ENCODE measurements around the gene AGGF1. TPM values are rescaled to one million over a fixed set of nuclear protein-coding genes. Genes with fewer than 3 reads are reported as not detected.
"Not testable (repeated sequence)": the region's sequence is repeated elsewhere in the genome, so short reads cannot be mapped to it uniquely, and the experiment has no call there.

Gene AGGF1
- polyA plus RNA-seq, 2 of the 4 experiments (the other 2 are of a cell fraction), result 15.8 to 32.5 TPM

DNA sequence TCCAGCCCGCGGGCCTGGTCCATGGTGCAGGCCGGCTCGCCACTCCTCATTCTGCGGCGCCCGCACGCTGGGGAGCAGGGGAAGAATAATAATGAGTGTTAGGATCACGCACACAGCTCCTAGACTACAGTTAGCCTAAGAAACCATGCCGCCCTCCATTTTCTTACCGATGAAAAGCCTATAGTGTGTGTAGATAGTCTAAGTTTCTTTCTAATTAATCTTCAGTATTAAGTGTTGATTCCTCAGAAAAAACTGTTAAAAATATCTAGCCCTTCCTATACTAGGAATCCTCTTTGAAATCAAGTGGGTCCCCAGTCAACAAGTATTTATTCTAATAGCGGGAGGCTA lies 47.6 kb downstream of the AGGF1 start:
- POLR2A ChIA-PET, result interaction anchor here (2.2 to 2.4 kb wide), 2 partner anchors 8 to 414 kb away, joined by 12 to 14 read pairs; partner anchors contain the start of genes WDR41 and ZBED3
- DNase-seq (ENCODE audit: low read depth in 1 of 2, low spot score in 1 of 2) (no peak), FAIRE-seq (no peak), ATAC-seq (no peak)
- WGBS (ENCODE audit: missing lambda C conversion rate), result 21% methylated on average over 11 of the region's 12 CpGs
- Histone ChIP-seq H3K27ac (peak overlapping the region; percentile 78 to 92; a peak in 5 of 6 replicates), H3K4me1 (0 out of 3 replicates have a peak, but pooled peaks cover 6% of the 10 kb centered on the region), H3K4me2 (peak overlapping the region; percentile 66), H3K9me3 (no peaks in the 10 kb centered on the region), H3K4me3 (peak overlapping the region; percentile 61)
- TF ChIP-seq CBX2 (IDR thresholded peaks at IDR 0.05; ENCODE audit: borderline replicate concordance, low read depth) (no peak), NR3C1 (IDR thresholded peaks at IDR 0.05) (no peak), ZC3H11A (IDR thresholded peaks at IDR 0.05) (no peak), MAZ (IDR thresholded peaks at IDR 0.05; ENCODE audit: borderline replicate concordance, low read depth, low read length) (no peak)
- CTCF ChIA-PET, result interaction anchor here (0.6 to 5.5 kb wide), 52 partner anchors 10 to 553 kb away, joined by 3 to 66 read pairs (median 5); partner anchors contain the start of genes WDR41 and ZBED3

DNA sequence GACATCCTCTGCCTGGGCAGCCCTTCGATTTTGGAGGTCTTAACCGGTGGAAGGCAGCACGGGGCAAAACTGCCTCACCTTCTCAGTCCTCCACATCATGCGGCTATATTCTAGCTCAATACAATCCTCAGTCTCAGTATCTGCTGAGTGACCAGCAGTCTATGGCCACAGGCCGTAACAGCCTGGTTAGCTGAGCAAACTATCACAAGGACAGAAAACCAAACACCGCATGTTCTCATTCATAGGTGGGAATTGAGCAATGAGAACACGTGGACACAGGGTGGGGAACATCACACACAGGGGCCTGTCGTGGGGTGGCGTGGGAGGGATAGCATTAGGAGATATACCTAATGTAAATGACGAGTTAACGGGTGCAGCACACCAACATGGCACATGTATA lies 50.3 kb downstream of the AGGF1 start:
- H3K4me1 ChIP-seq; DNase-seq (ENCODE audit: low read depth in 1 of 2, low spot score in 1 of 2); ATAC-seq; H3K9me3 ChIP-seq; H3K27ac ChIP-seq; H3K4me2 ChIP-seq; FAIRE-seq; POLR2A ChIA-PET; H3K4me3 ChIP-seq: not testable (repeated sequence)
- CTCF ChIA-PET, result interaction anchor here (0.6 to 1.3 kb wide), 2 partner anchors 26 to 412 kb away, joined by 3 to 6 read pairs; partner anchors contain the start of gene WDR41
- WGBS (ENCODE audit: missing lambda C conversion rate), result 88% methylated on average over 11 of the region's 11 CpGs

DNA sequence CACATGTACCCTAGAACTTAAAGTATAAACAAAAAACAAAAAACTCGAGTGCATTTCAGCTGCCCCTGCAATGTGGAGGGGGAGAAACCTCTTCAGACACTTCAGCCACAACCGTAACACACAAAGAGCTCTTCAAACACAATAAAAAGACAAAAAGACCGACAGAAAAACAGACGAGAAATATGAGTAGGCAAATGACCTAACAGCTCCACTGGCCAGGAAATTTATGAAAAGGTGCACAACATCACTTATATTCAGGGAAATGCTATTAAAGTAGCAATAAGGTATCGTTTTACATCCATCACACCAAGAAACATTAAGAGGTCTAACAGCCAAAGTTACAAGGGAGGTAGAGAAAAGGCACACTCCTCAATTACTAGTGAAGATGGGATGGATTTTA lies 50.7 kb downstream of the AGGF1 start:
- H3K4me1 ChIP-seq, result peaks cover 13% of the 10 kb centered on the region; the same call in 2 of the 3 replicates
- H3K27ac ChIP-seq, result no peak overlapping the region
- FAIRE-seq (no peak), DNase-seq (ENCODE audit: low read depth in 1 of 2, low spot score in 1 of 2) (no peak), ATAC-seq (no peak)
- WGBS (ENCODE audit: missing lambda C conversion rate), result 71% methylated on average over 5 of the region's 5 CpGs
- H3K4me3 ChIP-seq, result no peak overlapping the region
- no peaks in the 10 kb centered on the region for H3K9me3 ChIP-seq
- H3K4me2 ChIP-seq, result no peak overlapping the region
- TF ChIP-seq FOXS1 (CRISPR knock-in tag; IDR thresholded peaks at IDR 0.05) (no peak), RNF2 (IDR thresholded peaks at IDR 0.05; ENCODE audit: borderline replicate concordance, low read depth) (no peak), RAD21 (conservative IDR thresholded peaks at IDR 0.05 in 1 of 2, IDR thresholded peaks at IDR 0.05 in 1 of 2) (no peak), MAZ (IDR thresholded peaks at IDR 0.05; ENCODE audit: borderline replicate concordance, low read depth, low read length) (no peak), ZFP36 (IDR thresholded peaks at IDR 0.05; ENCODE audit: borderline replicate concordance, partially characterized antibody) (no peak), SREBF2 (IDR thresholded peaks at IDR 0.05) (no peak), POLR2A (IDR thresholded peaks at IDR 0.05; ENCODE audit: low read length) (no peak), JUNB (IDR thresholded peaks at IDR 0.05) (no peak), NFE2L2 (conservative IDR thresholded peaks at IDR 0.05; ENCODE audit: low read length) (no peak)
- CTCF ChIA-PET, result interaction anchor here (0.6 to 1.3 kb wide), 2 partner anchors 25 to 412 kb away, joined by 3 to 6 read pairs; partner anchors contain the start of gene WDR41
- POLR2A ChIA-PET, result no interaction called here

DNA sequence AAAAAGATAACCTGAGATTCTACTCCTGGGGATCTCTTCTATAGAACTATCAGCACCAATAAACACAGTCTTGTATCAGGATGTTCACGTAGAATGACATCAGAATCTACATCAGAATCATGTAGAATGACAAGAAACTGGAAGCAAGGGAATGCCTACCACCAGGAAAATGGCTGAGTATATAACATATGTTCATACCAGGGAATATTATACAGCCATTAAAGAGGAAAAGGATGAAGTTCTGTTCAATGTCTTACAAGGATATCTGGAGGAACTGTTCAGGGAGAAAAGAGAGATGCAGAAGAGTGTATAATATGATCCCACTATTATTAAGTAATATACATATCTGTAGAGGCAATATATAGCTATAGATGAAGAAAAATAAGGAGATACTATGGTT lies 52.1 kb downstream of the AGGF1 start:
- 96% methylated on average over 1 of the region's 1 CpG for whole genome bisulfite sequencing (ENCODE audit: missing lambda C conversion rate)
- POLR2A ChIA-PET, result interaction anchor here (0.6 kb wide), 1 partner anchor 399 kb away, joined by 8 read pairs; no protein-coding TSS in a partner anchor
- no peak for ATAC-seq

More for the DNA sequence above, 52.1 kb downstream of the AGGF1 start:
- no peak overlapping the region for H3K4me3 ChIP-seq
- FAIRE-seq, result no peak
- H3K4me2 ChIP-seq, result no peak overlapping the region
- TF ChIP-seq CHD2 (IDR thresholded peaks at IDR 0.05; ENCODE audit: low read length, partially characterized antibody) (no peak), HOXB5 (CRISPR knock-in tag; IDR thresholded peaks at IDR 0.05) (no peak), NFE2L2 (conservative IDR thresholded peaks at IDR 0.05; ENCODE audit: low read length) (no peak), KDM1A (IDR thresholded peaks at IDR 0.05; ENCODE audit: low read depth) (no peak), TFCP2L1 (CRISPR knock-in tag; IDR thresholded peaks at IDR 0.05) (no peak), PHF8 (IDR thresholded peaks at IDR 0.05; ENCODE audit: borderline replicate concordance, low read depth) (no peak), MYC (IDR thresholded peaks at IDR 0.05; ENCODE audit: borderline replicate concordance, low read length) (no peak), JUNB (IDR thresholded peaks at IDR 0.05) (no peak), NR3C1 (IDR thresholded peaks at IDR 0.05) (no peak), RCOR1 (IDR thresholded peaks at IDR 0.05; ENCODE audit: low read depth, low read length) (no peak)
- TF ChIP-seq, protein P1, sequence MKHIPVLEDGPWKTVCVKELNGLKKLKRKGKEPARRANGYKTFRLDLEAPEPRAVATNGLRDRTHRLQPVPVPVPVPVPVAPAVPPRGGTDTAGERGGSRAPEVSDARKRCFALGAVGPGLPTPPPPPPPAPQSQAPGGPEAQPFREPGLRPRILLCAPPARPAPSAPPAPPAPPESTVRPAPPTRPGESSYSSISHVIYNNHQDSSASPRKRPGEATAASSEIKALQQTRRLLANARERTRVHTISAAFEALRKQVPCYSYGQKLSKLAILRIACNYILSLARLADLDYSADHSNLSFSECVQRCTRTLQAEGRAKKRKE (CRISPR knock-in tag; IDR thresholded peaks at IDR 0.05; ENCODE audit: low read depth), result no peak
- TF ChIP-seq, protein P2, sequence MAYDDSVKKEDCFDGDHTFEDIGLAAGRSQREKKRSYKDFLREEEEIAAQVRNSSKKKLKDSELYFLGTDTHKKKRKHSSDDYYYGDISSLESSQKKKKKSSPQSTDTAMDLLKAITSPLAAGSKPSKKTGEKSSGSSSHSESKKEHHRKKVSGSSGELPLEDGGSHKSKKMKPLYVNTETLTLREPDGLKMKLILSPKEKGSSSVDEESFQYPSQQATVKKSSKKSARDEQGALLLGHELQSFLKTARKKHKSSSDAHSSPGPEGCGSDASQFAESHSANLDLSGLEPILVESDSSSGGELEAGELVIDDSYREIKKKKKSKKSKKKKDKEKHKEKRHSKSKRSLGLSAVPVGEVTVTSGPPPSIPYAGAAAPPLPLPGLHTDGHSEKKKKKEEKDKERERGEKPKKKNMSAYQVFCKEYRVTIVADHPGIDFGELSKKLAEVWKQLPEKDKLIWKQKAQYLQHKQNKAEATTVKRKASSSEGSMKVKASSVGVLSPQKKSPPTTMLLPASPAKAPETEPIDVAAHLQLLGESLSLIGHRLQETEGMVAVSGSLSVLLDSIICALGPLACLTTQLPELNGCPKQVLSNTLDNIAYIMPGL (CRISPR knock-in tag; IDR thresholded peaks at IDR 0.05; ENCODE audit: borderline replicate concordance), result no peak
- TF ChIP-seq, protein P3, sequence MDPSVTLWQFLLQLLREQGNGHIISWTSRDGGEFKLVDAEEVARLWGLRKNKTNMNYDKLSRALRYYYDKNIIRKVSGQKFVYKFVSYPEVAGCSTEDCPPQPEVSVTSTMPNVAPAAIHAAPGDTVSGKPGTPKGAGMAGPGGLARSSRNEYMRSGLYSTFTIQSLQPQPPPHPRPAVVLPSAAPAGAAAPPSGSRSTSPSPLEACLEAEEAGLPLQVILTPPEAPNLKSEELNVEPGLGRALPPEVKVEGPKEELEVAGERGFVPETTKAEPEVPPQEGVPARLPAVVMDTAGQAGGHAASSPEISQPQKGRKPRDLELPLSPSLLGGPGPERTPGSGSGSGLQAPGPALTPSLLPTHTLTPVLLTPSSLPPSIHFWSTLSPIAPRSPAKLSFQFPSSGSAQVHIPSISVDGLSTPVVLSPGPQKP (IDR thresholded peaks at IDR 0.05; ENCODE audit: low read depth, low read length), result no peak
- TF ChIP-seq, protein P4, sequence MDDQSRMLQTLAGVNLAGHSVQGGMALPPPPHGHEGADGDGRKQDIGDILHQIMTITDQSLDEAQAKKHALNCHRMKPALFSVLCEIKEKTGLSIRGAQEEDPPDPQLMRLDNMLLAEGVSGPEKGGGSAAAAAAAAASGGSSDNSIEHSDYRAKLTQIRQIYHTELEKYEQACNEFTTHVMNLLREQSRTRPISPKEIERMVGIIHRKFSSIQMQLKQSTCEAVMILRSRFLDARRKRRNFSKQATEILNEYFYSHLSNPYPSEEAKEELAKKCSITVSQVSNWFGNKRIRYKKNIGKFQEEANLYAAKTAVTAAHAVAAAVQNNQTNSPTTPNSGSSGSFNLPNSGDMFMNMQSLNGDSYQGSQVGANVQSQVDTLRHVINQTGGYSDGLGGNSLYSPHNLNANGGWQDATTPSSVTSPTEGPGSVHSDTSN (IDR thresholded peaks at IDR 0.05), result no peak
- H3K4me1 ChIP-seq, result peaks cover 12% of the 10 kb centered on the region; the same call in 2 of the 3 replicates
- no peaks in the 10 kb centered on the region for H3K9me3 ChIP-seq
- CTCF ChIA-PET, result no interaction called here
- H3K27ac ChIP-seq, result no peak overlapping the region
- no peak for DNase-seq (ENCODE audit: low read depth in 1 of 2, low spot score in 1 of 2)
